Prostate gland (tissue), 2 donors: Measurements from ENCODE around the gene IL21R.

ENCODE experiments used
- POLR2A ChIP-seq: fragments of 450-650 bp; IDR thresholded peaks from one replicate; pipeline ENCODE4 v1.6.1; 2016; ENCODE audit warnings: antibody characterized with exemption, mild to moderate bottlenecking
- POLR2AphosphoS5 ChIP-seq: sonication (generic); formaldehyde crosslinking; IDR thresholded peaks from one replicate; pipeline ENCODE4 v1.6.1; 2017; ENCODE audit warnings: antibody characterized with exemption
- TF ChIP-seq, protein P1 (sequence below), 4 experiments: fragments of 200-600 bp in 2 of 4; fragments of 450-650 bp in 2 of 4; sonication (generic) in 2 of 4; IDR thresholded peaks; 1 replicate in 3 of 4; 2 replicates in 1 of 4; pipeline ENCODE4 v1.5.1; 2016 to 2019; ENCODE audit warnings: antibody characterized with exemption in 4 of 4, mild to moderate bottlenecking in 2 of 4, moderate library complexity in 2 of 4

DNA sequence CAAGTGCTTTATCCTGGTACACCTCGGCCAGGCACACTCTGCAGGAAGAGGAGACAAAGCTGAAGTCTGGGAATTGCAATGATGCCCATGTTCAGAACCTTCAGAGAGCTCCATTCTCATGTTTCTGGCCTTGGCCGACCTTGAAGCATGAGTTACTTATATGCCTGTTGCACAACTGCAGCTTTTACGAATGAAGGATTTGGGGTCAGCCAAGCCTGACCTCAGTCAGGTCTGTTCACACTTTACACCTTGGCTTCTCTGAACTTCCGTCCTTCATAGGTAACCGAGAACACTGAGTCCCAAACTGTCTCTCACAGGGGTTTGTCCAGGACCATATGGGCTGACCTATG, 81.1 kb downstream of the IL21R start:
- TF ChIP-seq, protein P1, sequence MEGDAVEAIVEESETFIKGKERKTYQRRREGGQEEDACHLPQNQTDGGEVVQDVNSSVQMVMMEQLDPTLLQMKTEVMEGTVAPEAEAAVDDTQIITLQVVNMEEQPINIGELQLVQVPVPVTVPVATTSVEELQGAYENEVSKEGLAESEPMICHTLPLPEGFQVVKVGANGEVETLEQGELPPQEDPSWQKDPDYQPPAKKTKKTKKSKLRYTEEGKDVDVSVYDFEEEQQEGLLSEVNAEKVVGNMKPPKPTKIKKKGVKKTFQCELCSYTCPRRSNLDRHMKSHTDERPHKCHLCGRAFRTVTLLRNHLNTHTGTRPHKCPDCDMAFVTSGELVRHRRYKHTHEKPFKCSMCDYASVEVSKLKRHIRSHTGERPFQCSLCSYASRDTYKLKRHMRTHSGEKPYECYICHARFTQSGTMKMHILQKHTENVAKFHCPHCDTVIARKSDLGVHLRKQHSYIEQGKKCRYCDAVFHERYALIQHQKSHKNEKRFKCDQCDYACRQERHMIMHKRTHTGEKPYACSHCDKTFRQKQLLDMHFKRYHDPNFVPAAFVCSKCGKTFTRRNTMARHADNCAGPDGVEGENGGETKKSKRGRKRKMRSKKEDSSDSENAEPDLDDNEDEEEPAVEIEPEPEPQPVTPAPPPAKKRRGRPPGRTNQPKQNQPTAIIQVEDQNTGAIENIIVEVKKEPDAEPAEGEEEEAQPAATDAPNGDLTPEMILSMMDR (IDR thresholded peaks at IDR 0.05): no peak
- TF ChIP-seq POLR2A (no peak), POLR2AphosphoS5 (no peak)
